GM20000 (cell line): Measurements from ENCODE around the gene STOX2.

ENCODE experiments used
- DNase-seq: peaks from one replicate; pipeline ENCODE4 v3.0.0; 2012; ENCODE audit warnings: low spot score
- TF ChIP-seq, protein P1 (sequence below): IDR thresholded peaks from 2 replicates; pipeline ENCODE4 v1.5.1; 2012; ENCODE audit warnings: mild to moderate bottlenecking, control low read depth; ENCODE audit errors: extremely low read depth, missing control alignments

STOX2 gene

GRCh38 chr4:183920512-183920911 is 15.4 kb downstream of the STOX2 start:
- TF ChIP-seq, protein P1, sequence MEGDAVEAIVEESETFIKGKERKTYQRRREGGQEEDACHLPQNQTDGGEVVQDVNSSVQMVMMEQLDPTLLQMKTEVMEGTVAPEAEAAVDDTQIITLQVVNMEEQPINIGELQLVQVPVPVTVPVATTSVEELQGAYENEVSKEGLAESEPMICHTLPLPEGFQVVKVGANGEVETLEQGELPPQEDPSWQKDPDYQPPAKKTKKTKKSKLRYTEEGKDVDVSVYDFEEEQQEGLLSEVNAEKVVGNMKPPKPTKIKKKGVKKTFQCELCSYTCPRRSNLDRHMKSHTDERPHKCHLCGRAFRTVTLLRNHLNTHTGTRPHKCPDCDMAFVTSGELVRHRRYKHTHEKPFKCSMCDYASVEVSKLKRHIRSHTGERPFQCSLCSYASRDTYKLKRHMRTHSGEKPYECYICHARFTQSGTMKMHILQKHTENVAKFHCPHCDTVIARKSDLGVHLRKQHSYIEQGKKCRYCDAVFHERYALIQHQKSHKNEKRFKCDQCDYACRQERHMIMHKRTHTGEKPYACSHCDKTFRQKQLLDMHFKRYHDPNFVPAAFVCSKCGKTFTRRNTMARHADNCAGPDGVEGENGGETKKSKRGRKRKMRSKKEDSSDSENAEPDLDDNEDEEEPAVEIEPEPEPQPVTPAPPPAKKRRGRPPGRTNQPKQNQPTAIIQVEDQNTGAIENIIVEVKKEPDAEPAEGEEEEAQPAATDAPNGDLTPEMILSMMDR = no peak
- no peak for DNase-seq

DNA sequence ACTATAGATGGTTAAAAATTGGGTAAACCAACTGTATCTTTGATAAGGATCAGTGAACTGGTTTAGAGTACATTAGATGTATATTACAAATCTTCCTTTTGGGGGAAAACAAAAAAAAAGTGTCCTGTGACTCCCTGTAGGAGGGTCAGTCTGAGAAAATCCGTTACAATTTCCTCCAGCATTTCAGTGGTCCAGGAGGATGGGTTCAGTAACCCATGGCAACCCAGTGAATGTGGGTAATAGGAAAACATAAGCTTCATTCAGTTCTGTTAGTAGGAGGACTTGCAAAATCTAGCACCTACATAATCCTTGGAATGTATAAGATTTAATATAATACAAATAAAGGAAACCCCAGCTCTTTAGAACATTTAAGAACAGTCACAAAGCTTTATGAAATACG is 16.2 kb downstream of the STOX2 start:
- no peak for DNase-seq
- TF ChIP-seq, protein P1 = no peak

GRCh38 chr4:183924362-183925044 is 19.4 kb downstream of the STOX2 start:
- TF ChIP-seq, protein P1 = no peak
- DNase-seq = no peak

DNA sequence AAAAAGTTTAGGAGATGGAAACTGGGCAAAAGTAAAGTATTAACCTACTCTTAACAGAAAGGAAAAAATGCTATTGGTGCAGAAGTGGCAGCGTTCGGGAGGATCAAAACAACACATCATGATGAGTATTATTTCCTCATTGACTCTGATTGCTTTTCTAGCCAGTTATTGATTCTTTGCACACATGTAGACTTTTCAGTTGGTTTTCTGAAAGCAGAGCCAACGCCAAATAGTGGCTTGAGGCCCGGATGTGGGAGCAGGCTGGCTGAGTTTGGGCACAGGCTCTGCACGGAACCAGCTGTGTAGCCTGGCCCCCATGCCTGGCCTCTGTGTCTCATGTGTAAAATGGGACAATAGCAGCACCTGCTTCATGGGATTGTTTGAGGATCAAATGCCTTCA is 21.8 kb downstream of the STOX2 start:
- TF ChIP-seq, protein P1 = no peak
- no peak for DNase-seq

DNA sequence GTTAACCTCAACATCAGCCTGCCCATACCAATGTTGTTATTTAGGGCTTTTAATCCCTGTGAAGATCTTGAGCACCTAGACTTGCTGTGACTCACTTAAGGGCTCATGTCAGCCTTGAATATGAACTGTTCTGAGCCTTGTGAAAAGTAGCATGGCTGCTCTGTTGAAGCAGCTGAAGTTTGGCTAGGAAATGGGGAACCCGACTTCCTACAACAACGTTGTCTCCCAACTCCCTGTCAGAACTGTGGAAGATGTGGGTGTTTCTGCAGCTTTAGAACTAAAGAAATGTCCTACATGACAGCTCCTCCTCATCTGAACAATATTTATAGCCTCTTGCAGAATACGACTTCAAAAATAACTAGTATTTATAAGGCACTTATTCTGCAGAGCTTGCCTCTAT is 27.5 kb downstream of the STOX2 start:
- no peak for DNase-seq
- TF ChIP-seq, protein P1 = no peak

GRCh38 chr4:183934761-183935160 is 29.7 kb downstream of the STOX2 start:
- TF ChIP-seq, protein P1 = no peak
- DNase-seq = no peak

DNA sequence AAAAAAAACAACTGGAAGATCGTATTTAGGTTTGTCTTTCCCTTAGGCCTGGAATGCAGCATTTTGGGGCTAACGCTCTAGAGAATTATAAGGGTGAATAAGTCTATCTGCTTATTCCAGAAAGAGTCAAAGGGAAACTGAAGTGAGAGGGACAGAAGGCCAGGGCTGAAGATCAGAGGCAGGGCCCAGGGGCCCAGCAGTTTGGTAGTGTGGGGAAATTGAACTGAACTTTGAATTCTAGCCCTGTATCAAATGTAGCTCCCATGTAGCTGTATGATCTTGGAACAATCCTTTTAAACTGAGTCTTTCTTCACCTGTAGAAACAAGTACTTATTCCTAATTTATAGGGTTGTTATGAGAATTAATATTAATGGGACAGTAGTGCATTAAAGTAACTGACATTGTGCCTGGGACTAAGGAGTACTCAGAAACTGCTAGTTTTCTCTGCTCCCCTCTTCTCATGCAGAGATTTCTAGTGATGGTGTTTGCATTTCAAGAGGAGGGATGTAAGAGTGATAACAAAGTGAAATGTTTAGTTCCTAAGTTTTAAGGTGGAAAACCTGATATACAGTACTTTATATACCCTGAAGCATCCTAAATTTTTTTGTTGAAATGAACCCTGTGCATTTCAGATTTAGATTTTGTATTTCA is 30.4 kb downstream of the STOX2 start:
- no peak for DNase-seq
- TF ChIP-seq, protein P1 = no peak
